A549 treated with GW870086 at 1 μM for 4 hours (cell line): Measurements from ENCODE around the gene MICALL2. TPM values are rescaled to one million over a fixed set of nuclear protein-coding genes. Genes with fewer than 3 reads are reported as not detected.

ENCODE experiments used
- total RNA-seq: library from RNA; stranded (reverse); fragments of 200-300 nt; extraction: Qiagen RNA extraction; gene quantifications from 5 replicates; pipeline ENCODE4 v1.2.3, GENCODE V29; 2022; ENCODE audit warnings: low read depth

MICALL2 gene
- 18.7 to 28.9 TPM (median 25.9 TPM) in 5 replicates for total RNA-seq

DNA sequence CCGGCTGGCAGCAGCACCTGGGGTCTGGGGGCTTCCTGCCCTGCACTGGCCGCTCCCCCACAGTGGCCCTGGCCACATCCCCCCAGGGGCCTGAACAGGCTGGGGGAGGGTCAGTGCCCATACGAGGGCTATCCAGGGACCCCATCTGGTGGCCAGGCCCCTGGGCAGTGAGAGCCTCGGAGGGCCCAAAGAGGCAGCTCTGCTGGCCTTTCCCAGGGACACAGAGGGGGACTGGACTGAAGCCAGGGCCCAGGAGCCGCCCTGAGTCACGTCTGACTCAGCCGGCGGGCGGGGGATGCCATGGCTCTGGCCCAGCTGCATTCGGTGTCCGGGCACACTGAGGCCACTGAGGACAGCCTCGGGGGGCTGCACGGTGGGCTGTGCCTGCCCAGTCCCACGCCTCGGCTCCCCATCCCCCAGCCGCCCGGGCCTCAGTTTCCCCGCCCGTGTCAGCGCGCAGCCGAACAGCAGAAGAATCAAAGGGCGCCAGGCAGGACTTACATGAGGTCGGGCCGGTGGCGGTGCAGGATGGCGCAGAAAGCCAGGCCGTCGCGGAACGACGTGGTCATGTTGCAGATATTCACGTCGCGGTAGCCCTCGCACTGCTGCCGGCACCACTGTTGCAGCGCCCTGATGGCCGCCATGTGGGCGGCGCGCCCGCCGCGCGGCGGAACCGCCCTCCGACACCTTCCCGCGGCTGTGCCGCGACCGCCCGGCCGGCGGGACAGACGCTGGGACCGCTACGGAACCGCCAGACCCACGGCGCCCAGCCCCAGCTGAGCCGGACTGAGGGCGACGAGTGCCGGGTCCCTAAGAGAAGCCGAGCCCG is at the start of gene MICALL2:
MICALL2 (minus strand) TSS at position 788 of the 829 bp plus-strand sequence; CDS start at position 644, 144 bp downstream.

DNA sequence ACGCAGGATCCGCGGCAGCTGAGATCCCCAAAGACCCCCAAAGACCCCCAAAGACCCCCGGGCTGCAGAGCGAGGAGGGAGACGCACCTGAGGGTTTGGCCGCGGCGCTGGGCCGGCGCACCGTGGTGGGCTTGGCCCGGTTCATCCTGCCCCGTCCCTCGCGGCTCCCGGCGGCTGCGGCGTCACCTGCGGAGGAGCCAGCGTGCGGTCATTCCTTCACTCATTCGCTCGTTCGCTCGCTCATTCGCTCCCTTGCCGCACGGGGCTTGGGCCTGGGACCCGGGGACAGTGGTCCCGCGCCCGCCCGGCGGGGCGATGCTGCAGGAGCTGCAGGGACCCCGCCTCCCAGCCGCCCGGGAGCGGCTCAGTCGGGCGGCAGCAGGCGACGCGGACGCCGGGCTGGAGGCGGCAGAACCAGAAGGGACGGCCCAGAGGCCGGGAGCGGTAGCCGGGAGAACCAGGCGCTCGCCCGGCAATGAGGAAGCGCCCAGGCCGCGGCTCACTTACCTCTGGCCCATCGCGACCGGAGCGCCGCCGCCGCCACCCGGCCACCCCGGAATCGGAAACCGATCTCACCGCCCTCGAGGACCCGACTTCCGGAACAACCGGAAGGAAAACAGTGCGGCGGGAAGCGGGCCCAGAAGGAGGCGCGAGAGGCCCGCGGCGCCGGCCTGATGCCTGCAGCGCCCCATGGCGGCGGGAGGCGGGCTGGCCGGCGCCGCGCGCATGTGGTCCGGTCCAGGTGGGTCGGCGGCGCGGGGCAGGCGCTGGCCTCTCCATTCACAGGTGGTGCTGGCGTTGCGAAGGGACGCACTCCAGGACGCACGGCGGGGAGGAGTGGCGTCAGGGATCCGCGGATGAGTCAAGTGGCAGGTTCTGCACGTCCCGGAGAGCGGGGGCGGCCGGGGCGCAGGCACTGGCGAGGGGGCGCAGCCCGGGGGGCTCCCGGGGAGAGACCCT is 44.8 kb upstream of the MICALL2 start, which contains the start of gene INTS1:
INTS1 (minus strand) TSS at position 574 of the 960 bp plus-strand sequence; CDS start at position 145, 429 bp downstream.

Other genes with a start within 250 kb of the MICALL2 start
- not detected in 5 replicates for gene UNCX, start 226.6 kb downstream of the MICALL2 start, total RNA-seq
- gene INTS1, start 44.9 kb upstream of the MICALL2 start, total RNA-seq: 44.1 to 57.7 TPM (median 54.2 TPM) in 5 replicates
- gene MAFK, start 71.2 kb upstream of the MICALL2 start, total RNA-seq: 42.4 to 73.2 TPM (median 67.2 TPM) in 5 replicates
- gene TMEM184A, start 96.7 kb upstream of the MICALL2 start, total RNA-seq: 6.7 to 13.2 TPM (median 9.5 TPM) in 5 replicates
- 85.5 to 105 TPM (median 100 TPM) in 5 replicates for gene PSMG3, start 110.6 kb upstream of the MICALL2 start, total RNA-seq
- 0.22 to 0.38 TPM (median 0.38 TPM) in 5 replicates for gene ELFN1, start 210.8 kb upstream of the MICALL2 start, total RNA-seq